GM18526 (cell line): ENCODE data around the gene PDGFC.

ENCODE experiments used
- POLR2A ChIP-seq: IDR thresholded peaks from 3 replicates; pipeline ENCODE4 v1.6.1; 2011; ENCODE audit not compliant: insufficient read length; ENCODE audit errors: extremely low read depth

The PDGFC gene

GRCh38 chr4:156773648-156774357 is 197.8 kb downstream of the PDGFC start:
- TF ChIP-seq POLR2A = no peak

GRCh38 chr4:156771171-156771837 is 200.3 kb downstream of the PDGFC start:
- no peak for TF ChIP-seq POLR2A

- no peak for TF ChIP-seq POLR2A
Measured at GRCh38 chr4:156770140-156770539, 201.5 kb downstream of the PDGFC start.

- no peak for TF ChIP-seq POLR2A
Measured at GRCh38 chr4:156767911-156768415, 203.6 kb downstream of the PDGFC start.

- TF ChIP-seq POLR2A = no peak
Measured at GRCh38 chr4:156766846-156767245, 204.8 kb downstream of the PDGFC start.

GRCh38 chr4:156765277-156765676 is 206.3 kb downstream of the PDGFC start:
- no peak for TF ChIP-seq POLR2A

GRCh38 chr4:156764846-156765245 is 206.8 kb downstream of the PDGFC start:
- TF ChIP-seq POLR2A = no peak

- TF ChIP-seq POLR2A = no peak
Measured at GRCh38 chr4:156764145-156764544, 207.5 kb downstream of the PDGFC start.

- TF ChIP-seq POLR2A = no peak
Measured at GRCh38 chr4:156763511-156763910, 208.1 kb downstream of the PDGFC start.

- TF ChIP-seq POLR2A = no peak
Measured at GRCh38 chr4:156762851-156763250, 208.7 kb downstream of the PDGFC start.

GRCh38 chr4:156756118-156756517 is 215.5 kb downstream of the PDGFC start:
- TF ChIP-seq POLR2A = no peak

- TF ChIP-seq POLR2A = no peak
Measured at GRCh38 chr4:156754832-156755570, 216.6 kb downstream of the PDGFC start.

- no peak for TF ChIP-seq POLR2A
Measured at GRCh38 chr4:156751486-156751885, 220.1 kb downstream of the PDGFC start.

GRCh38 chr4:156749426-156750403 is 221.9 kb downstream of the PDGFC start:
- TF ChIP-seq POLR2A = no peak

GRCh38 chr4:156746111-156746510 is 225.5 kb downstream of the PDGFC start:
- no peak for TF ChIP-seq POLR2A

GRCh38 chr4:156738766-156739165 is 232.8 kb downstream of the PDGFC start:
- no peak for TF ChIP-seq POLR2A
